ENCODE data around the gene CEP192.
"Not testable (repeated sequence)": the region's sequence is repeated elsewhere in the genome, so short reads cannot be mapped to it uniquely, and the experiment has no call there.

DNA sequence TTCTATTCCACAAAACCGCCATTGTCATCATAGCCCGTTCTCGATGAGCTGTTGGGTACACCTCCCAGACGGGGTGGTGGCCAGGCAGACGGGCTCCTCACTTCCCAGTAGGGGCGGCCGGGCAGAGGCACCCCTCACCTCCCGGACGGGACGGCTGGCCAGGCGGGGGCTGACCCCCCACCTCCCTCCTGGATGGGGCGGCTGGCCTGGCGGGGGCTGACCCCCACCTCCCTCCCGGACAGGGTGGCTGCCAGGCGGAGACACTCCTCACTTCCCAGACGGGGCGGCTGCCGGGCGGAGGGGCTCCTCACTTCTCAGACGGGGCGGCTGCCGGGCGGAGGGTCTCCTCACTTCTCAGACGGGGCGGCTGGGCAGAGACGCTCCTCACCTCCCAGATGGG is 106.9 kb downstream of the CEP192 start:
- not testable (repeated sequence) for TF ChIP-seq ZNF274 (IDR thresholded peaks at IDR 0.05; ENCODE audit: low read depth, low read length); SUZ12 (IDR thresholded peaks at IDR 0.05; ENCODE audit: extremely low read depth, insufficient read depth, insufficient read length)

All from NT2/D1 (cell line).